HG02870 (cell line): ENCODE measurements around the gene MLLT1.

Experiments used
- ATAC-seq: cut with Tn5 transposase; IDR thresholded peaks from one replicate; pipeline ENCODE4 v1.9.1; 2021; ENCODE audit warnings: mild to moderate bottlenecking, moderate library complexity; ENCODE audit not compliant: unreplicated experiment

The MLLT1 gene

GRCh38 chr19:6275170-6275744 lies 4.5 kb downstream of the MLLT1 start:
- ATAC-seq = no peak

DNA sequence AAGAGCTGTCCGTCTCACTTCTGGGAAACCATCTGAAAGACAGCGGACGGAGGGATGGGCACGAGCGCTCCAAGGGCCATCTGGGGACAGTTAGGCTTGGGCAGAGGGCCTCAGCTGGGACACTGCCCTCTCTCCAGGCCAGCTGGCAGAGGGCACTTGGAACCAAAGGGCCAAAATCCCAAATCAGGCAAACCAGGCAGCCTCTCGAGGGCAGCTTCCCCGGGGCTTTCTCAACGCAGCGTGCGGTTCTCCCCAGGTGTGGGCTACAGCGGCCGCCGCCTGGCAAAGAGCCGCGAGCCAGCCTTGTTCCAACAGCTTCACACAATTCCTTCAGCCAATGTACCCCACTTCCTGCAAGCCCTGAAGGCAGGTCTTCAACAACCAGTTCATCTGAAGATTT lies 5.0 kb downstream of the MLLT1 start:
- ATAC-seq = no peak

- ATAC-seq = no peak
Measured at GRCh38 chr19:6273701-6274601, 5.8 kb downstream of the MLLT1 start.

GRCh38 chr19:6272913-6273600 lies 6.7 kb downstream of the MLLT1 start:
- no peak for ATAC-seq

DNA sequence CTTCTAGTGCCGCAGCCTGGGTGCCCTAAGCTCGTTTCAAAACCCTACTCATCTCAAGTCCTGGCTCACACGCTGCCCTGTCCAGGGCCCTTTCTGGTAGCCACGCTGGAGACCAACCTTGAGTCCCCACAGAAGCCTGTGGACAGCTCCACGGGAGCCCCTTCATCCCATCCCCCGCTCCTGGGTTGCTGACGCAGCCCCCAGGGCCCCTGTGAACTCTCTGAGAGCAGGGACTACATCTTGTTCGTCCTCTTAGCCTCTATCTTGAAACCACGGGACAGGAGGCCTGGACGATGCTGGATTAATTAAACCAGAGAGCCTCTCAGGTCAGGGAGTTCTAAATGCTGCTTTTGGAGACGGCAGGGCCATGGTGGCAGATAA lies 7.4 kb downstream of the MLLT1 start:
- no peak for ATAC-seq

- no peak for ATAC-seq
Measured at GRCh38 chr19:6271721-6272410, 7.9 kb downstream of the MLLT1 start.

DNA sequence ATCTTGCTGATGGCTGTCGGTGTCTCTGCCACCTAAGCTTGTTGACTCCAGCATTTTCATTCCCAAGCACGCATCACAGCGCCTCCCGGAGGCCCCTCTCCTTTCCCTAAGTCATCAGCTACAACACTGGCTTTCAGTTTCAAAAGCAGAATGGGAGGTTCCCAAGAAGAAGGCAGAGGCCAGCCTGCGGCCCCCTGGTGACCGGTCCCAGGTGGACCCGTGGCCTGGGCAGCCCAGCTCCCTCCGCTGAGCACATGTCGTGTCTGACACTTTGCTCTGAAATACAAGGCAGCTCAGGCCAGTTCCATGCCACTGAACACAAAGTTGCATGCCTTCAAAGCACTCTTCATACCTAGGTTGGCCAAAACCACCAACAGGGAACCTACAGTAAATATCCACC lies 8.5 kb downstream of the MLLT1 start:
- no peak for ATAC-seq

GRCh38 chr19:6270822-6271221 lies 9.0 kb downstream of the MLLT1 start:
- ATAC-seq = no peak

GRCh38 chr19:6270076-6270745 lies 9.6 kb downstream of the MLLT1 start:
- ATAC-seq = no peak

GRCh38 chr19:6269101-6269886 lies 10.5 kb downstream of the MLLT1 start:
- ATAC-seq = no peak

GRCh38 chr19:6268382-6268771 lies 11.4 kb downstream of the MLLT1 start:
- ATAC-seq = no peak

GRCh38 chr19:6267552-6268381 lies 12.0 kb downstream of the MLLT1 start:
- ATAC-seq = no peak

DNA sequence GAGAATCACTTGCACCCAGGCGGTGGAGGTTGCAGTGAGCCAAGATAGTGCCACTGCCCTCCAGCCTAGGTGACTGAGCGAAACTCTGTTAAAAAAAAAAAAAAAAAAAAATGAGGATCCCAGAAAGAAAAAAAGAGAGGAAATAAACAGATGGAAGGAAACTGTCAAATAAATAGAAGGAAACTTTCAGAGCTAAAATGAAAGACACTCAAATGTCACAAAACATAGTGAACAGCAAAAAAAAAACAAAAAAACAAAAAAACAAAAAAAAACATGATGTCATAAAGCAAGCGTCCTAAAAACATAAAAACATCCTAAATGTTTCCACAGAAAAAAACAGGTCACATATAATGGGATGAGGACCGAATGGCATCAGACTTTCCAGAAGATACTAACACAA lies 15.0 kb downstream of the MLLT1 start:
- ATAC-seq = no peak

- ATAC-seq = no peak
Measured at GRCh38 chr19:6263735-6264444, 15.9 kb downstream of the MLLT1 start.

GRCh38 chr19:6263306-6263705 lies 16.5 kb downstream of the MLLT1 start:
- no peak for ATAC-seq

GRCh38 chr19:6262519-6262918 lies 17.3 kb downstream of the MLLT1 start:
- ATAC-seq = no peak

DNA sequence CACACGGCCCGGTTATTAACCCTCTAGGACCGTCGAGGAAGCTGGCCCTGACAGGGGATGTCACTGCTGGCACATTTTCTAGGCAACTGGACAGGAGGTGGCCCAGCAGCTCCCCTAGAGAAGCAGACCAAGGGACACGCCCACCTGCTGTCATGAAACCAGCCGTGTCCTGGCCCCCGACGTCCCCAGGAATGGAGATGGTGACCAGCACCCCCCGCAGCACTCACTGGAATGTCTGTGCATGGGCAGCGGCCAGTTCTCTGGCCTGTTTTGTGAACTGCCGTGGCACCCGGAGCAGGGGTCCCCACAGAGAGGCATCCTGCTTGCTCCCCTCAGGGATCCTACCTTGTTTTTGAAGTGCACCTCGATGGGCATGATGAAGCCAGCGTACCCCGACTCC lies 17.9 kb downstream of the MLLT1 start:
- ATAC-seq = no peak

DNA sequence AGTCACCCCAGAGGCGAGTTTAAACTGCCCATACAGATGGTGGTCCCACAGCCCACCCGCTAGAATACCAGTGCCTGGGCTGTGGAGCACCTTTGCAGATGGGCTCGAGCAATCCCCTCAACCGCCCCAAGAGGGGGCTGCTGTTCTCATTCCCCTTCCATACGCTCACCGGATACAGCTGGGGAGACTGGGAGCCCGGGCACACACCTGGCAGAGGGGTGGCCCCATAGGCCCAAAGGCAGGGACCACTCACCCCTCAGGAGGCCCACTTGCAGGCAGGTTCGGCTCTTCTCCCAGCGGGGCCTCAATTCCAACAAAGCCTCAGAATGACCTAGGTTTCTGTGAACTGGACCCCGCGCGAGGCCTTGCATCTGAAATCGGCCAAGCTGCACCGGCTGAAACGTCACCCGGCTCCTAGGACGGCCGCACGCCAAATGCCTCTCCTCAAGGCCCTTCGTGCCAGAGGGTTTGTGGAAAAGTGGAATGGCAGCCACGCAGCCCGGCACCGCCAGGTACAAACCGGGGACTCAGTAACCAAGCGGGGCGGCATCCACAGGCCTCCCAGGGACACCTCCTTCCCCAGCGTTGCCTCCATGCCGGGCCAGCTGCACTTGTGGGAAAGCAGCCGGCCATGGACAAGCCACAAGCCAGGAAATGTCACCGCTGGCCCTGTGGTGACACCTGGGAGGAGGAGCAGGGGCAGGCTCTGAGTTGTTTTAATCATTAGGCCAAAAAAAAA lies 18.7 kb downstream of the MLLT1 start:
- no peak for ATAC-seq
